DND-41 (cell line): ENCODE measurements around the gene CERK.

Source experiments
- EZH2 ChIP-seq: IDR thresholded peaks from 3 replicates; pipeline ENCODE4 v1.6.1; 2012; ENCODE audit warnings: borderline replicate concordance, low read depth, mild to moderate bottlenecking, moderate library complexity, low read length, inconsistent platforms; ENCODE audit not compliant: severe bottlenecking
- TF ChIP-seq, protein P1 (sequence below): IDR thresholded peaks from 2 replicates; pipeline ENCODE4 v1.5.1; 2012; ENCODE audit warnings: borderline replicate concordance, low read length, moderate library complexity, mild to moderate bottlenecking; ENCODE audit not compliant: poor library complexity, severe bottlenecking; ENCODE audit errors: extremely low read depth

DNA sequence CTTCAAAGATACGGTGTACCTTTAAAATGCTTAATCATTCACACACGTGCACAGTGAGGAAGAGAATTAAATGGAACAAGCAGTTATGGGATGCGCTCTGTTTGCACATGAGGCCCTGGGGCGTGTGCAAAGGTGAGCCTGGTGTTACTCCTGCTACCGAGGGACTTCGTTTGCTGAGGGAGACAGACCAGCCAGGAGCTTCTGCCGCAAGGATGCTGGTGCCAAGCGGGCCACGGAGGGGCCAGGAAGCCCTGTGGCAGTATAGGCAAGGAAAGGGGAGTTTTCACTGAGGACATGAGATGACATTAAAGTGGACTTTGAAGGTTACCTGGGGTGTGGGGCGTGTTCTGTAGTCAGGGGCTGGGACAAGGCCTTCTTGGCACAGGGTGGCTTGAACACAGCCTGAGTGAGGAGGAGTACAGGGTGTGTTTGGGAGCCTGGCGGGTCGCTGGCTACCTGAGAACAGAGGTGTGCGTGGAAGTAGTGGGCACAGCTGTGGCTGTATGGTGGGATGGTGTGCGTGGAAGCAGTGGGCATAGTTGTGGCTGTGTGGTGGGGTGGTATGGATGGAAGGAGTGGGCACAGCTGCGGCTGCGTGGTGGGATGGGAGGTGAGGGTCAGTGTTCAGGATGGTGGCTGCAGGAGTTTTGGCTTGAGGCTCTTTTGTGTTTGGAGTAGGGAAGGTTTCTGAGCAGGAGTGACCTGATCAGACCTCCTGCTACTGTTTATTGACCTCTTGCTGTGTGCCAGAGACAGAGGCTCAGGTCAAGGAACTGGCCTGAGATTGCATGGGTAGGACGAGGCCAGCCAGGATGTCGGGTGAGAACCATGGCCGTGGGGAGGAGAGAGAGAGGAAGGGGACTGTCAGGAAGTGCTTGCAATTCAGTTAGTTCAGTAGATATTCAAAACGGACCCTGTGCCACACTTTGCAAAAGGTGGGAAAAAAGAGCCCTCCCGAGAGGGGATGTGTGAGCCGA, 38.1 kb upstream of the CERK start:
- TF ChIP-seq, protein P1, sequence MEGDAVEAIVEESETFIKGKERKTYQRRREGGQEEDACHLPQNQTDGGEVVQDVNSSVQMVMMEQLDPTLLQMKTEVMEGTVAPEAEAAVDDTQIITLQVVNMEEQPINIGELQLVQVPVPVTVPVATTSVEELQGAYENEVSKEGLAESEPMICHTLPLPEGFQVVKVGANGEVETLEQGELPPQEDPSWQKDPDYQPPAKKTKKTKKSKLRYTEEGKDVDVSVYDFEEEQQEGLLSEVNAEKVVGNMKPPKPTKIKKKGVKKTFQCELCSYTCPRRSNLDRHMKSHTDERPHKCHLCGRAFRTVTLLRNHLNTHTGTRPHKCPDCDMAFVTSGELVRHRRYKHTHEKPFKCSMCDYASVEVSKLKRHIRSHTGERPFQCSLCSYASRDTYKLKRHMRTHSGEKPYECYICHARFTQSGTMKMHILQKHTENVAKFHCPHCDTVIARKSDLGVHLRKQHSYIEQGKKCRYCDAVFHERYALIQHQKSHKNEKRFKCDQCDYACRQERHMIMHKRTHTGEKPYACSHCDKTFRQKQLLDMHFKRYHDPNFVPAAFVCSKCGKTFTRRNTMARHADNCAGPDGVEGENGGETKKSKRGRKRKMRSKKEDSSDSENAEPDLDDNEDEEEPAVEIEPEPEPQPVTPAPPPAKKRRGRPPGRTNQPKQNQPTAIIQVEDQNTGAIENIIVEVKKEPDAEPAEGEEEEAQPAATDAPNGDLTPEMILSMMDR, result no peak
- no peak for TF ChIP-seq EZH2
